ENCODE data around the gene CD28.

DNA sequence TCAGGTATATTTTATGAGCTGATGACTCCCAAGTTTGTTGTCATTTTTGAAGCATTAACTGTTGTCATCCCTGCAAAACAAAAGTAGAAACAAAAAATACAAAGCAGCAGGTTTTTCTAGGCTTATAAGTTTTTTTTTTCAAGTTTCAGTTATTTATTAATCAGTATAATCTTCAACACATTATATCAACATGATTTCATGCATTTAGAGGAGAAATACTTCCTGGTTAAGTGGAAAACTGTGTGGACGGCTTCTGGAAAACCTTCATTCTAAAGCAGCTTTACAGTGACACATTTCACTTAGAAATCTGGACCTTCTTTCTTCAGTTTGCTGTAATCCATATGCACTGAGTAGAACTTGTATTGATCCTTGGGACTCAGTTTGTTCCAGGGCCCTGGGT, 34.6 kb upstream of the CD28 start:
- TF ChIP-seq FOXM1 (IDR thresholded peaks at IDR 0.05; ENCODE audit: borderline replicate concordance, low read depth): no peak
- TF ChIP-seq TCF12 (IDR thresholded peaks at IDR 0.05; ENCODE audit: low read depth): no peak
- TF ChIP-seq EP300 (IDR thresholded peaks at IDR 0.05; ENCODE audit: borderline replicate concordance): no peak
- TF ChIP-seq EGR1 (IDR thresholded peaks at IDR 0.05): no peak
